ENCODE measurements around the gene STAC.

STAC gene, protein sequence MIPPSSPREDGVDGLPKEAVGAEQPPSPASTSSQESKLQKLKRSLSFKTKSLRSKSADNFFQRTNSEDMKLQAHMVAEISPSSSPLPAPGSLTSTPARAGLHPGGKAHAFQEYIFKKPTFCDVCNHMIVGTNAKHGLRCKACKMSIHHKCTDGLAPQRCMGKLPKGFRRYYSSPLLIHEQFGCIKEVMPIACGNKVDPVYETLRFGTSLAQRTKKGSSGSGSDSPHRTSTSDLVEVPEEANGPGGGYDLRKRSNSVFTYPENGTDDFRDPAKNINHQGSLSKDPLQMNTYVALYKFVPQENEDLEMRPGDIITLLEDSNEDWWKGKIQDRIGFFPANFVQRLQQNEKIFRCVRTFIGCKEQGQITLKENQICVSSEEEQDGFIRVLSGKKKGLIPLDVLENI

DNA sequence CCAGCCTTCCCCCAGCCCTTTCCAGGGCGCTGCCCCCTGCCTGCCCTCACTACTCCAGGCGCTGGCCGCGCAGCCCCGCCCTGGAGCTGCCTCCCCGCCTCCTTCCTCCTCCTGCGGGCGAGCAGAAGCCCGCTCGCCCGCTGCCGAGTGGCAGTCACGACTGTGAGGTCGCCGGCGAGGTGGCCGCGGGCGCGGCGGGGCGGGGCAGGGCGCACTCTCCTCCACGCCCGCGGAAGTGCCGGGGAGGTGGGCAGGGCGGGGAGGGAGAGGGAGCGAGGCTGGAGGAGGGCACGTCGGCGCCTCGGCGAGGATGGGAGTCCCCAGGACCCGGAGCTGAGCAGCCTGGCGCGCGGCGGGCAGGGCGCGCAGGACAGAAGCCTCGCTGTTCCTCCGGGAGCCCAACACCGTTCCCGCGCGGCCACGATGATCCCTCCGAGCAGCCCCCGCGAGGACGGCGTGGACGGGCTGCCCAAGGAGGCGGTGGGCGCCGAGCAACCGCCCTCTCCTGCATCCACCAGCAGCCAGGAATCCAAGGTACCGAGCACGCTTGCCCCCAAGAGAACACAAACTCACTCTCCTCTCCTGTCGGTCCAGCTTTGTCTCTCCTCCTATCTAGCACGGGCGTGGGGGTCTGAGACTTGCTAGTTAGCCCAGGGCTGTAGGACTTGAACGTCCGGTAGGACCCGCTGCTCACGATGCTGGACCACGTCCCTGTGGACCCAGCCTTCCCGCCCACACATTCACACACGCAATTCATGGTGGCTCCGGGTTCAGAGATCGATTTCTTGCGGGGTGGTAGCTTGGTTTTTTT, at the start of gene STAC:
Gene STAC, plus strand, starts transcription at position 284 of the 811 bp plus-strand sequence. Its CDS starts 140 bp downstream, at position 424.
- TF ChIP-seq, protein P1, sequence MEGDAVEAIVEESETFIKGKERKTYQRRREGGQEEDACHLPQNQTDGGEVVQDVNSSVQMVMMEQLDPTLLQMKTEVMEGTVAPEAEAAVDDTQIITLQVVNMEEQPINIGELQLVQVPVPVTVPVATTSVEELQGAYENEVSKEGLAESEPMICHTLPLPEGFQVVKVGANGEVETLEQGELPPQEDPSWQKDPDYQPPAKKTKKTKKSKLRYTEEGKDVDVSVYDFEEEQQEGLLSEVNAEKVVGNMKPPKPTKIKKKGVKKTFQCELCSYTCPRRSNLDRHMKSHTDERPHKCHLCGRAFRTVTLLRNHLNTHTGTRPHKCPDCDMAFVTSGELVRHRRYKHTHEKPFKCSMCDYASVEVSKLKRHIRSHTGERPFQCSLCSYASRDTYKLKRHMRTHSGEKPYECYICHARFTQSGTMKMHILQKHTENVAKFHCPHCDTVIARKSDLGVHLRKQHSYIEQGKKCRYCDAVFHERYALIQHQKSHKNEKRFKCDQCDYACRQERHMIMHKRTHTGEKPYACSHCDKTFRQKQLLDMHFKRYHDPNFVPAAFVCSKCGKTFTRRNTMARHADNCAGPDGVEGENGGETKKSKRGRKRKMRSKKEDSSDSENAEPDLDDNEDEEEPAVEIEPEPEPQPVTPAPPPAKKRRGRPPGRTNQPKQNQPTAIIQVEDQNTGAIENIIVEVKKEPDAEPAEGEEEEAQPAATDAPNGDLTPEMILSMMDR (IDR thresholded peaks at IDR 0.05; ENCODE audit: low read length, missing control alignments): no peak
- DNase-seq (ENCODE audit: low read depth): no peak
- peak within 1 kb of the TSS; percentile 49 for H3K4me3 ChIP-seq (replicated peaks; ENCODE audit: low read depth, low read length)

DNA sequence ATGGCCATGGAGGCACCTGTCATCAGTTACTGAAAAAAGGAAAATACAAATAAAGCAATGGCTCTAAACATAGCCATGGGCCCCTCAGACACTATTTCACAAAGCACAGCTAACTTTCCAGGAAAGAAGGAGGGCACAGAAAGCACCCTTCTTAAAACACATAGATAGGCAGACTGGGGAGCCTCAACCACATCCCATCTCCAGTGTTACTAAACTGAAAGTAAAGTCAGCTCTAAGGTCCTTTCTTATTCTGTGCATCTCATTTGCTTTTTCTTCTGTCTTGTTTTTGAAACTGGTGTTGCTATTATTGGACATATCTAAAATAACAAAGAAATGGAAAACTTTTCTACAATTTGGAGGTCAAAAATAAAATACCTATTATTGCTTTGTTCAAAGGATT, 48.2 kb upstream of the STAC start:
- DNase-seq (ENCODE audit: low read depth): no peak
- no peak overlapping the region for H3K4me3 ChIP-seq (replicated peaks; ENCODE audit: low read depth, low read length)
- TF ChIP-seq, protein P1 (IDR thresholded peaks at IDR 0.05; ENCODE audit: low read length, missing control alignments): no peak

DNA sequence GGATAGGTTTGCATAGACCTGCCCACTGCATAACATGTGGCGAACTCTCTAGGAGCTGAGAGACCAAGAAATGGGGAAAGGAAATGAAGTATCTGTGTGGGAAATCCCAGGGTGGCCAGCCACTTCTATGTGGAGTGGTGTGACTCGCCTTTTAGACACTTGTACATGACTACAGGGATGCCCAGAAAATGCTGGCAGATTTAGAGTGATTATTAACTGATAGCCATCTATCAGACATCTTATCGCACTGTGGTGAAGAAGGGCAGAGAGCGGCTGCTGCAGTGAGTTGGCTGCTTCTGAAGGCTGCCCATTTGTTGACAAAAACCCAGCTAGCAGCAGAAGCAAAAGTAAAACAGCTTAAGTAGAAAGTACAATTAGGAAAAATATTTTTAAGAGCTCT, 18.1 kb upstream of the STAC start:
- no peak for DNase-seq (ENCODE audit: low read depth)

DNA sequence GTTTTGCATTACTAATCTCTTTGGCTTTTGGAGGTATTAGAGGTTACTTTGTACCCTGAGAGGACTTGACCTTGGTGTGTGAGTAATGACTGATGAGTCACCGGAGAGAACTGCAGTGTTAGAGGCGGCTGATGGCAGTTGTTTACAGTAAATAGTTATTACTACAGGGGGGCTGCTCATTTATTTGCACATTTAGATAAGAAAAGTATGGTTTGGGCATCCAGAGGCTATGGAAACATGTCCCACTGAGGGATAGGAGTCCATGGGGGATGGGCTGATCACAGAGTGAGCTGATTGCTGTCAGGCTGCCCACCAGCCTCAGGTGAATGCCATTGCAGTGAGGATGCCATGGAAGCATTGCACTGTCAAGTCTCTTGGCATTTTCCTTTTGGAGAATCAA, 17.3 kb upstream of the STAC start:
- peak; percentile 55 for DNase-seq (ENCODE audit: low read depth)
- TF ChIP-seq, protein P1 (IDR thresholded peaks at IDR 0.05; ENCODE audit: low read length, missing control alignments): no peak
- no peak overlapping the region for H3K4me3 ChIP-seq (replicated peaks; ENCODE audit: low read depth, low read length)

More for the DNA sequence above, 18.1 kb upstream of the STAC start:
- TF ChIP-seq, protein P1 (IDR thresholded peaks at IDR 0.05; ENCODE audit: low read length, missing control alignments): no peak
- no peak overlapping the region for H3K4me3 ChIP-seq (replicated peaks; ENCODE audit: low read depth, low read length)

DNA sequence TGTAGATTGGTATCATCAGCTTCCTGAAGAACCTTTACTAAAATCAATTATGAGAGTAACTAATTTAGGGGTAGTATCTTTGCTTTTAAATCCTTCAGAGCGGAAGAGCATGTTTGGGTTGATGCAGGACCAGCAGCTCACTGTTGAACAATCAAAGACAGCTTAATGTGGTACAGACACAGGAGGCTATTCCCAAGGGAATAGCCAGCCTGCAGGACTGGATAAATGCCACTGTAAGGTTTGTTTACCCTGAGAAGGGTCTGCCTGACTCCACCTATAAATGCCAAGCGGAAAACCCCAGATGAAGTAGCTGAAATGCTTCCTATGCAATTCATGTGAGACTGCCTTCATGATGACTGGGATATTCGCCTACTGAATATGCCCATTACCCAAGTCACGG, 16.0 kb upstream of the STAC start:
- H3K4me3 ChIP-seq (replicated peaks; ENCODE audit: low read depth, low read length): no peak overlapping the region
- TF ChIP-seq, protein P1 (IDR thresholded peaks at IDR 0.05; ENCODE audit: low read length, missing control alignments): no peak
- DNase-seq (ENCODE audit: low read depth): no peak

DNA sequence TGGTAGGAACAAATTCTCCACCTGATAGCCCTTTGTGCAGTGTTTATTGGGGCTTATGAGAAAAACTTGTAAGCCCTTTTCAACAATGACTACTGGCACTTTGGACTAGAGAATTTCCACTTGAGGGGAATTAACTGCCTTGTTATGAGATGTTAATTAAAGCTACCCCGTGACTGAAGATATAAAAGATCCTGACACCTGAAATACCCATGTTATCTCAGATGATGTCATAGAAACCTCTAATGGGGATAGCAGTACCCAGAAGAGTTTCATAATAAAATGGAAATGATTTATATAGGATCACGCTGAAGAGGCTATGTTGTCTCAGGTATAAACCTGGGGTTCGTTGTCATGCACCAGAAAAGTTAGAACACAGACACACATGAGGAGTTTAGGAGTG, 14.5 kb upstream of the STAC start:
- TF ChIP-seq, protein P1 (IDR thresholded peaks at IDR 0.05; ENCODE audit: low read length, missing control alignments): no peak
- no peak overlapping the region for H3K4me3 ChIP-seq (replicated peaks; ENCODE audit: low read depth, low read length)
- no peak for DNase-seq (ENCODE audit: low read depth)
